Fibroblast of lung (primary cell): ENCODE results near the gene DACH2. TPM values are rescaled to one million over a fixed set of nuclear protein-coding genes. Genes with fewer than 3 reads are reported as not detected.

ENCODE experiments used
- DNase-seq, 2 donors: peaks; one replicate each; pipeline versions ENCODE4 v3.0.0 to v3.0.0-alpha.2; 2010; ENCODE audit warnings: low read depth in 2 of 2
- H2AFZ ChIP-seq: 2 replicates; pipeline ENCODE4 v1.5.1; 2012; ENCODE audit warnings: low read length, control low read depth, inconsistent platforms
- H3K27ac ChIP-seq: 2 replicates; pipeline ENCODE4 v1.5.1; 2011; ENCODE audit warnings: low read length, control low read depth; ENCODE audit not compliant: insufficient read depth
- H3K27me3 ChIP-seq: 2 replicates; pipeline ENCODE4 v1.5.1; 2011; ENCODE audit warnings: mild to moderate bottlenecking, low read length; ENCODE audit not compliant: control insufficient read depth, insufficient read depth
- H3K36me3 ChIP-seq: 2 replicates; pipeline ENCODE4 v1.5.1; 2011; ENCODE audit warnings: low read length; ENCODE audit not compliant: control insufficient read depth, insufficient read depth
- H3K4me1 ChIP-seq: 2 replicates; pipeline ENCODE4 v1.5.1; 2011; ENCODE audit warnings: low read length; ENCODE audit not compliant: control insufficient read depth, insufficient read depth; ENCODE audit errors: extremely low read depth
- H3K4me2 ChIP-seq: 2 replicates; pipeline ENCODE4 v1.5.1; 2011; ENCODE audit warnings: low read length, control low read depth; ENCODE audit not compliant: insufficient read depth; ENCODE audit errors: extremely low read depth
- H3K4me3 ChIP-seq, 4 experiments: fragments of 200-600 bp in 1 of 4; sonication (generic) in 1 of 4; replicated peaks in 1 of 4; 2 replicates each; pipeline ENCODE4 v1.5.1; 2011 to 2016; ENCODE audit warnings: low read length in 4 of 4, low read depth in 3 of 4, mild to moderate bottlenecking in 3 of 4, control low read depth in 2 of 4, inconsistent platforms in 1 of 4, mixed read lengths in 1 of 4; ENCODE audit not compliant: insufficient read depth in 1 of 4; ENCODE audit errors: control extremely low read depth in 1 of 4
- H3K79me2 ChIP-seq: 2 replicates; pipeline ENCODE4 v1.5.1; 2012; ENCODE audit warnings: mild to moderate bottlenecking, low read length, inconsistent platforms; ENCODE audit not compliant: control insufficient read depth, insufficient read depth
- H3K9ac ChIP-seq: 2 replicates; pipeline ENCODE4 v1.5.1; 2011; ENCODE audit warnings: mild to moderate bottlenecking, low read length, control low read depth; ENCODE audit not compliant: insufficient read depth
- H3K9me3 ChIP-seq: 2 replicates; pipeline ENCODE4 v1.5.1; 2012; ENCODE audit warnings: low read depth, low read length; ENCODE audit not compliant: control insufficient read depth, insufficient read depth
- H4K20me1 ChIP-seq: 2 replicates; pipeline ENCODE4 v1.5.1; 2011; ENCODE audit warnings: low read length; ENCODE audit not compliant: control insufficient read depth, insufficient read depth; ENCODE audit errors: extremely low read depth
- CTCF ChIP-seq, 2 donors: IDR thresholded peaks in 1 of 2; conservative IDR thresholded peaks in 1 of 2; 1 replicate in 1 of 2; 2 replicates in 1 of 2; pipeline ENCODE4 v1.5.1; 2011 to 2012; ENCODE audit warnings: low read length in 2 of 2, control low read depth in 1 of 2, inconsistent platforms in 1 of 2, low read depth in 1 of 2, mild to moderate bottlenecking in 1 of 2
- EZH2 ChIP-seq: IDR thresholded peaks from 2 replicates; pipeline ENCODE4 v1.5.1; 2012; ENCODE audit warnings: low read length, control low read depth, mild to moderate bottlenecking; ENCODE audit errors: missing control alignments
- polyA plus RNA-seq, 2 donors: library from polyadenylated mRNA; depleted of rRNA in 1 of 2; stranded (reverse) in 1 of 2; unstranded in 1 of 2; fragments of >200 nt; gene quantifications; 2 replicates each; pipeline ENCODE4 v1.2.1, GENCODE V29; 2011 to 2012; ENCODE audit warnings: missing spikeins in 1 of 2
- total RNA-seq: library from RNA; depleted of rRNA; stranded (reverse); fragments of >200 nt; gene quantifications from 2 replicates; pipeline ENCODE4 v1.2.1, GENCODE V29; 2014

The DACH2 gene
- total and polyA plus RNA-seq, 2 donors (not counting 1 experiment from before 2014, with no cell fraction given) = 0.24 to 0.99 TPM

GRCh38 chrX:86830685-86831084 lies 682.4 kb downstream of the DACH2 start:
- Histone ChIP-seq H3K9ac (no peak overlapping the region), H3K27me3 (no peaks in the 10 kb centered on the region), H3K27ac (no peak overlapping the region), H3K4me3 (no peak overlapping the region), H3K9me3 (no peaks in the 10 kb centered on the region), H4K20me1 (no peaks in the 10 kb centered on the region), H3K4me1 (no peaks in the 10 kb centered on the region), H3K4me2 (no peak overlapping the region), H3K79me2 (no peaks in the 10 kb centered on the region), H3K36me3 (no peaks in the 10 kb centered on the region), H2AFZ (no peak overlapping the region)
- no peak for DNase-seq
- TF ChIP-seq CTCF (conservative IDR thresholded peaks at IDR 0.05 in 1 of 2, IDR thresholded peaks at IDR 0.05 in 1 of 2; ENCODE audit: low read depth in 1 of 2, low read length in 2 of 2) = no peak
- TF ChIP-seq EZH2 = no peak

- Histone ChIP-seq H3K36me3 (no peaks in the 10 kb centered on the region), H3K9ac (no peak overlapping the region), H2AFZ (no peak overlapping the region), H3K4me1 (no peaks in the 10 kb centered on the region), H3K9me3 (no peaks in the 10 kb centered on the region), H3K4me2 (no peak overlapping the region), H3K4me3 (no peak overlapping the region), H3K27ac (no peak overlapping the region), H3K27me3 (no peaks in the 10 kb centered on the region), H3K79me2 (no peaks in the 10 kb centered on the region), H4K20me1 (no peaks in the 10 kb centered on the region)
- no peak for TF ChIP-seq EZH2
- TF ChIP-seq CTCF (conservative IDR thresholded peaks at IDR 0.05 in 1 of 2, IDR thresholded peaks at IDR 0.05 in 1 of 2; ENCODE audit: low read depth in 1 of 2, low read length in 2 of 2) = no peak
- DNase-seq = no peak
These were observed 696.9 kb downstream of the DACH2 start for GRCh38 chrX:86845101-86845500.

Other genes starting within 250 kb of the DACH2 start
- gene CHM, start 100.9 kb upstream of the DACH2 start, total RNA-seq = 18.7 and 33.4 TPM in 2 replicates
- 22.4 and 27.3 TPM in 2 replicates for gene CHM, start 100.9 kb upstream of the DACH2 start, polyA plus RNA-seq